RWPE1 (cell line): ENCODE measurements around the gene IL17RD.

Experiments used
- CTCF ChIA-PET: fragments of 350-600 bp; sonication (Branson Sonifier 250); formaldehyde crosslinking; extraction: SDS; loops from one replicate; lab custom pipeline; 2021; lab: Yijun Ruan, JAX
- POLR2A ChIA-PET: fragments of 400-600 bp; formaldehyde crosslinking; extraction: SDS; loops from one replicate; lab custom pipeline; 2020; ENCODE audit warnings: antibody characterized with exemption; ENCODE audit not compliant: low non-redundant PET; lab: Yijun Ruan, JAX
- DNase-seq: peaks from one replicate; pipeline ENCODE4 v3.0.0; 2012; ENCODE audit warnings: low spot score
- H3K27ac ChIP-seq: fragments of 450-650 bp; 2 replicates; pipeline ENCODE4 v1.5.1; 2017
- TF ChIP-seq, protein P1 (sequence below): fragments of 450-650 bp; conservative IDR thresholded peaks from 2 replicates; pipeline ENCODE4 v1.5.1; 2017; ENCODE audit warnings: low read depth, mild to moderate bottlenecking

Gene IL17RD

GRCh38 chr3:57063032-57063431 is 102.1 kb downstream of the IL17RD start:
- no peak overlapping the region for H3K27ac ChIP-seq
- DNase-seq: no peak
- TF ChIP-seq, protein P1, sequence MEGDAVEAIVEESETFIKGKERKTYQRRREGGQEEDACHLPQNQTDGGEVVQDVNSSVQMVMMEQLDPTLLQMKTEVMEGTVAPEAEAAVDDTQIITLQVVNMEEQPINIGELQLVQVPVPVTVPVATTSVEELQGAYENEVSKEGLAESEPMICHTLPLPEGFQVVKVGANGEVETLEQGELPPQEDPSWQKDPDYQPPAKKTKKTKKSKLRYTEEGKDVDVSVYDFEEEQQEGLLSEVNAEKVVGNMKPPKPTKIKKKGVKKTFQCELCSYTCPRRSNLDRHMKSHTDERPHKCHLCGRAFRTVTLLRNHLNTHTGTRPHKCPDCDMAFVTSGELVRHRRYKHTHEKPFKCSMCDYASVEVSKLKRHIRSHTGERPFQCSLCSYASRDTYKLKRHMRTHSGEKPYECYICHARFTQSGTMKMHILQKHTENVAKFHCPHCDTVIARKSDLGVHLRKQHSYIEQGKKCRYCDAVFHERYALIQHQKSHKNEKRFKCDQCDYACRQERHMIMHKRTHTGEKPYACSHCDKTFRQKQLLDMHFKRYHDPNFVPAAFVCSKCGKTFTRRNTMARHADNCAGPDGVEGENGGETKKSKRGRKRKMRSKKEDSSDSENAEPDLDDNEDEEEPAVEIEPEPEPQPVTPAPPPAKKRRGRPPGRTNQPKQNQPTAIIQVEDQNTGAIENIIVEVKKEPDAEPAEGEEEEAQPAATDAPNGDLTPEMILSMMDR: no peak
- ChIA-PET POLR2A (no interaction called here), CTCF (no interaction called here)

- peak overlapping the region; percentile 55 for H3K27ac ChIP-seq
- CTCF ChIA-PET: no interaction called here
- no peak for DNase-seq
- TF ChIP-seq, protein P1: no peak
- POLR2A ChIA-PET: no interaction called here
These were observed 103.0 kb downstream of the IL17RD start for GRCh38 chr3:57062101-57062631.

DNA sequence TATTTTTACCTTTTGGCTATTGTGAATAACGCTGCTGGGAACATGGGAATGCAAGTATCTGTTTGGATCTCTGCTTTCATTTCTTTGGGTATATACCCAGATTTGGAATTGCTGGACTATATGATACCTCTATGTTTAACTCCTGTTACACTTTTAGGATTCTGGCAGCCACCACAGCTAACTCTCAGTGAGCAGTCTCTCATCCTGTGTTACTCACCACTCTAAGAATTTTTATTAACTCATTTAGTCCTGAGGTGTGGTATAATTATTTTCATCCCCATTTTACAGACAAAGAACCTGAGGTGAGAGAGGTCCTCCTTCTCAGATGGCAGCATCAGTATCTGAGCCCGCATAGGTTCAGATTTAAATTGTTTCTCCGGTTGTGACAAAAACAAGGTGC is 103.6 kb downstream of the IL17RD start:
- no peak for DNase-seq
- TF ChIP-seq, protein P1: no peak
- POLR2A ChIA-PET: no interaction called here
- CTCF ChIA-PET: no interaction called here
- no peak overlapping the region for H3K27ac ChIP-seq

DNA sequence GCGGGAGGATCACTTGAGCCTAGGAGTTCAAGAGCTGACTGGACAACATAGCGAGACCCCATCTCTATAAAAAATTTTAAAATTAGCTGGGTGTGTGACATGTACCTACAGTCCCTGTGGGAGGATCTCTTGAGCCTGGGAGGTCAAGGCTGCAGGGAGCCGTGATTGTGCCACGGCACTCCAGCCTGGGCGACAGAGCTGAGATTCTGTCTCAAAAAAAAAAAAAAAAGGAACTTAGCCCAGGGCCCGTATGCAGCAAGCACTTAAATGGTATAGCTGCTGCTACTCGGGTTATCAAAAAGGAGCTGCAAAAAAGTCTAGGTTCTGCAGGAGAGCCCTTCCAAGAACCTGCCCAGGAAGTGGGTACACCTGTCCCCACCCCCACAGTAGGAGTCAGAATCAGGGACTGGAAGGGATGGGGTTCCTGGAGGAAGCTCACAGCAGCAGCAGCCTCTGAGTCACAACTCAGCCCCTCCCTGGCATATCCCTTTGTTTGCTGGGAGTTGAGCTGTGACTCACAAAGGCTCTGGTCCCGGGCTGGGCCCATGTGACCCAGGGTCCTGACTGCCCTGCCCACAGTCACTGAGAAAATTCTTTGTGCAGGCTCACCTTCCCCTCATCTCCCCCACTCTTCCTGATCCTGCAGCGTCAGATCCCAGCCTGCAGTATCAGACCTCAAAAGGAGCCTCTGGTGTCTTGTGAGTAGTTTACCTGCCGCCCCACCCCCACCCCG is 104.9 kb downstream of the IL17RD start, which contains the start of gene SPATA12:
Gene SPATA12, plus strand, starts transcription at position 576 of the 733 bp plus-strand sequence. CDS start 13,031 bp downstream, outside the sequence.
- POLR2A ChIA-PET: no interaction called here
- CTCF ChIA-PET: no interaction called here
- DNase-seq: peak; percentile 97
- H3K27ac ChIP-seq: peak within 1 kb of the TSS; percentile 84
- TF ChIP-seq, protein P1: no peak

DNA sequence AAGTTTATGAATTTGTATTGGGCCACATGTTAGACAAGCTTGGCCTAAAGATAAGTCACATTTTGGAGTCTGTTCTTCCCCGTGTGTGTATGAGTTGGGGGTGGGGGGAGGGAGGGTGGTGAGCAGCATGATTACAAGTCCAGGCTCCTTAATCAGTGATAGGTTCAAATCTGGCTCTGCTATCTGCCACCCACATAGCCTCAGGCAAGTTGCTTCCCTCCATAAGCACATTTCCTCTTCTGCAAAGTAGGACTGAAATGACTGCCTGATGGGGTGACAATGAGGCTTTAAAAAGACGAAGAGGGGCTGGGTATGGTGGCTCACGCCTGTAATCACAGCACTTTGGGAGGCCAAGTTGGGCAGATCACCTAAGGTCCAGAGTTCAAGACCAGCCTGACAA is 105.7 kb downstream of the IL17RD start:
- TF ChIP-seq, protein P1: no peak
- ChIA-PET CTCF (no interaction called here), POLR2A (no interaction called here)
- no peak for DNase-seq
- peak overlapping the region; percentile 84 for H3K27ac ChIP-seq

DNA sequence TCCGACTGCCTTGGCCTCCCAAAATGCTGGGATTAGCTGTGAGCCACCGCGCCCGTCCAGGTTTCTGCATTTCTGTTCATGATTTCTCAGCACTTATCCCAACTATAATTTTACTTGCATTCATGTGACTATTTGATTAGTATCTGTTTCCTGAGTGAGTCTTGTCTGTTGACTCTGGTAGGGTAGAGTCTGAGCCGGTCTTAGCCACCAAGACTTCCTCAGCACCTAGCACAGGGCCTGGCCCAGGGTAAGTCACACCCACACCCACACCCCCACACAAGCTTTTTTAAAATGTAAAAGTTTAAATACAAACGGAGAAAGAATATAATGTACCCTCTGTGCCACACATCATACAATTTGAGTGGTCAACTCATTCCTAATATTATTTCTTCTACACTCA is 107.8 kb downstream of the IL17RD start:
- TF ChIP-seq, protein P1: no peak
- no peak for DNase-seq
- CTCF ChIA-PET: no interaction called here
- POLR2A ChIA-PET: no interaction called here
- no peak overlapping the region for H3K27ac ChIP-seq
